ENCODE results near the gene ZNF48.

The ZNF48 gene

GRCh38 chr16:30395155-30395991, at the start of gene ZNF48:
TSS of gene ZNF48 (plus strand) at chr16:30395420. CDS start at chr16:30395795, 375 bp downstream.
- Histone ChIP-seq H3K9ac (peak within 1 kb of the TSS; percentile 60), H3K36me3 (ENCODE audit: insufficient read depth) (0 out of 2 replicates have a peak, but pooled peaks cover 3% of the 10 kb centered on the region), H3K4me2 (peak within 1 kb of the TSS; percentile 93), H3K4me3 (IDR thresholded peaks at IDR 0.05; ENCODE audit: insufficient read depth, low read depth, low read length) (no peak within 1 kb of the TSS), H3K27me3 (ENCODE audit: insufficient read depth, low read depth) (no peaks in the 10 kb centered on the region), H3K27ac (peak within 1 kb of the TSS; percentile 36; the same call in 1 of the 2 replicates), H4K20me1 (ENCODE audit: insufficient read depth) (no peaks in the 10 kb centered on the region), H2AFZ (ENCODE audit: low read depth) (peak within 1 kb of the TSS; percentile 87), H3K4me1 (ENCODE audit: low read depth, poor library complexity, severe bottlenecking) (peaks cover 14% of the 10 kb centered on the region), H3K79me2 (ENCODE audit: insufficient read depth, low read depth) (peaks cover 13% of the 10 kb centered on the region; the same call in 1 of the 2 replicates)
- TF ChIP-seq CTCF (conservative IDR thresholded peaks at IDR 0.05; ENCODE audit: low read depth, low read length): no peak

DNA sequence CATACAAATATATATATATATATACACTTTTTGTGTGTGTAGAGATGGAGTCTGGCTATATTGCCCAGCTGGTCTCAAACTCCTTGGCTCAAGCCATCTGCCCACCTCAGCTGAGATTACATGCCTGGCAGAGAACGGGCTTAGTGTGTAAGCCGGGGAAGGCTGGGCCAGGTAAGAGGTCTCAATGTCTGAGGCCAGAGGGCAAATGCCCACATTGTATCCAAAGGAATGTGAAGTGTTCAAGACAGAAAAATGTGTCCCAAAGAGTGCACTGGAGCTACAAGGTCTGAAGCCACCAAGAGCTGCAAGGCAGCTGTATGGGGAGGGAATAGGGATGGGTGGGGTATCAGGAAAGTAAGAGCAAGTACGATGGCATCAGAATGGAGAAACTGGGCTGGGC, 48.9 kb upstream of the ZNF48 start:
- TF ChIP-seq CTCF (conservative IDR thresholded peaks at IDR 0.05; ENCODE audit: low read depth, low read length): no peak
- H4K20me1 ChIP-seq (ENCODE audit: insufficient read depth): no peaks in the 10 kb centered on the region
- no peak overlapping the region for H3K4me3 ChIP-seq (IDR thresholded peaks at IDR 0.05; ENCODE audit: insufficient read depth, low read depth, low read length)
- no peak overlapping the region for H3K4me2 ChIP-seq
- H3K27ac ChIP-seq: no peak overlapping the region
- no peaks in the 10 kb centered on the region for H3K79me2 ChIP-seq (ENCODE audit: insufficient read depth, low read depth)
- peaks cover 61% of the 10 kb centered on the region for H3K4me1 ChIP-seq (ENCODE audit: low read depth, poor library complexity, severe bottlenecking)
- H3K27me3 ChIP-seq (ENCODE audit: insufficient read depth, low read depth): no peaks in the 10 kb centered on the region
- no peaks in the 10 kb centered on the region for H3K36me3 ChIP-seq (ENCODE audit: insufficient read depth)
- H2AFZ ChIP-seq (ENCODE audit: low read depth): no peak overlapping the region
- no peak overlapping the region for H3K9ac ChIP-seq

- H3K36me3 ChIP-seq (ENCODE audit: insufficient read depth): no peaks in the 10 kb centered on the region
- H3K4me2 ChIP-seq: no peak overlapping the region
- no peak overlapping the region for H3K4me3 ChIP-seq (IDR thresholded peaks at IDR 0.05; ENCODE audit: insufficient read depth, low read depth, low read length)
- TF ChIP-seq CTCF (conservative IDR thresholded peaks at IDR 0.05; ENCODE audit: low read depth, low read length): no peak
- peaks cover 53% of the 10 kb centered on the region for H3K4me1 ChIP-seq (ENCODE audit: low read depth, poor library complexity, severe bottlenecking)
- H4K20me1 ChIP-seq (ENCODE audit: insufficient read depth): no peaks in the 10 kb centered on the region
- no peaks in the 10 kb centered on the region for H3K79me2 ChIP-seq (ENCODE audit: insufficient read depth, low read depth)
- H3K9ac ChIP-seq: no peak overlapping the region
- H3K27me3 ChIP-seq (ENCODE audit: insufficient read depth, low read depth): no peaks in the 10 kb centered on the region
- no peak overlapping the region for H3K27ac ChIP-seq
- no peak overlapping the region for H2AFZ ChIP-seq (ENCODE audit: low read depth)
Observed at GRCh38 chr16:30348113-30348512, 47.1 kb upstream of the ZNF48 start.

- Histone ChIP-seq H3K4me3 (IDR thresholded peaks at IDR 0.05; ENCODE audit: insufficient read depth, low read depth, low read length) (no peak overlapping the region), H3K27ac (peak overlapping the region; percentile 73), H4K20me1 (ENCODE audit: insufficient read depth) (no peaks in the 10 kb centered on the region), H3K9ac (no peak overlapping the region), H3K4me2 (0 out of 2 replicates have a peak overlapping the region, but pooled peaks have one; percentile 90), H3K4me1 (ENCODE audit: low read depth, poor library complexity, severe bottlenecking) (peaks cover 51% of the 10 kb centered on the region), H3K79me2 (ENCODE audit: insufficient read depth, low read depth) (peaks cover 7% of the 10 kb centered on the region; the same call in 1 of the 2 replicates), H3K36me3 (ENCODE audit: insufficient read depth) (no peaks in the 10 kb centered on the region), H2AFZ (ENCODE audit: low read depth) (no peak overlapping the region), H3K27me3 (ENCODE audit: insufficient read depth, low read depth) (no peaks in the 10 kb centered on the region)
- no peak for TF ChIP-seq CTCF (conservative IDR thresholded peaks at IDR 0.05; ENCODE audit: low read depth, low read length)
Observed at GRCh38 chr16:30348929-30349328, 46.3 kb upstream of the ZNF48 start.
